Measurements from ENCODE around the gene CACNA1B. TPM values are rescaled to one million over a fixed set of nuclear protein-coding genes. Genes with fewer than 3 reads are reported as not detected.

The CACNA1B gene
- total and polyA plus RNA-seq, 2 of the 4 experiments (the other 2 are of a cell fraction), result 0.02 TPM; not detected in 1

GRCh38 chr9:137969685-137970084 is 92.1 kb downstream of the CACNA1B start:
- no peak overlapping the region for H2BK120ac ChIP-seq (ENCODE audit: low read depth, low read length)
- H3K36me3 ChIP-seq (ENCODE audit: control insufficient read depth, insufficient read depth, low read length), result no peaks in the 10 kb centered on the region
- H2AK5ac ChIP-seq (ENCODE audit: low read depth, low read length), result no peak overlapping the region
- TF ChIP-seq RFX5 (IDR thresholded peaks at IDR 0.05; ENCODE audit: low read depth, low read length), result no peak
- TF ChIP-seq CTCF (conservative IDR thresholded peaks at IDR 0.05; ENCODE audit: low read depth, low read length), result no peak
- TF ChIP-seq BHLHE40 (IDR thresholded peaks at IDR 0.05; ENCODE audit: low read depth, low read length), result no peak
- TF ChIP-seq CEBPB (IDR thresholded peaks at IDR 0.05; ENCODE audit: low read depth, low read length), result no peak
- TF ChIP-seq POLR2A (IDR thresholded peaks at IDR 0.05; ENCODE audit: low read depth, low read length), result no peak
- TF ChIP-seq MXI1 (IDR thresholded peaks at IDR 0.05; ENCODE audit: borderline replicate concordance, low read depth, low read length), result no peak
- H3K9me1 ChIP-seq (ENCODE audit: insufficient read depth, low read length), result no peaks in the 10 kb centered on the region
- POLR2A ChIA-PET (ENCODE audit: unreplicated experiment), result no interaction called here
- H4K5ac ChIP-seq (ENCODE audit: low read depth, low read length), result no peak overlapping the region
- DNase-seq (no peak), ATAC-seq (ENCODE audit: low read depth) (no peak)
- no TSS peak for BruUV-seq (replicated peaks)
- H2BK20ac ChIP-seq (ENCODE audit: low read depth, low read length), result no peak overlapping the region
- no peaks in the 10 kb centered on the region for H3K27me3 ChIP-seq (ENCODE audit: control insufficient read depth, insufficient read depth, low read length)
- H3K79me1 ChIP-seq (ENCODE audit: low read depth in 1 of 2, low read length in 2 of 2), result no peaks in the 10 kb centered on the region
- H3K27ac ChIP-seq (ENCODE audit: insufficient read depth, low read length), result no peak overlapping the region
- no peak overlapping the region for H2BK5ac ChIP-seq (ENCODE audit: low read depth, low read length, poor library complexity, severe bottlenecking)
- no peak overlapping the region for H2BK15ac ChIP-seq (ENCODE audit: low read depth, low read length)
- H2AK9ac ChIP-seq (replicated peaks; ENCODE audit: low read depth, low read length, poor library complexity), result no peak overlapping the region
- in situ Hi-C loops (cut with MboI; ENCODE audit: low sequenced_read_pairs), result no loop called here
- intact Hi-C loops (cut with micrococcal nuclease), result no loop called here
- H3K4me1 ChIP-seq (ENCODE audit: control insufficient read depth, insufficient read depth, low read length), result no peaks in the 10 kb centered on the region
- dilution Hi-C loops (cut with HindIII; ENCODE audit: low sequenced_read_pairs, unreplicated experiment), result no loop called here
- H3K56ac ChIP-seq (ENCODE audit: extremely low read depth, insufficient read depth, low read length), result no peak overlapping the region
- no peak overlapping the region for H4K91ac ChIP-seq (ENCODE audit: insufficient read depth, low read depth, low read length)
- H2AFZ ChIP-seq (replicated peaks; ENCODE audit: low read length, poor library complexity), result no peak overlapping the region
- H4K20me1 ChIP-seq (ENCODE audit: insufficient read depth, low read length), result no peaks in the 10 kb centered on the region
- H3K14ac ChIP-seq (replicated peaks; ENCODE audit: low read depth, low read length), result no peak overlapping the region
- CTCF ChIA-PET, result no interaction called here
- no CpG with 5 or more reads among the region's 3 CpGs for WGBS, 2 experiments (ENCODE audit: extremely low coverage in 2 of 2, insufficient read length in 1 of 2)
- H3K4me3 ChIP-seq (ENCODE audit: insufficient read depth, low read depth, low read length), result no peak overlapping the region
- H3K4me2 ChIP-seq (ENCODE audit: low read depth, low read length), result no peak overlapping the region
- no peak overlapping the region for H3K18ac ChIP-seq (ENCODE audit: low read depth, low read length)
- H3K9ac ChIP-seq (ENCODE audit: low read depth, low read length), result no peak overlapping the region
- H3K23ac ChIP-seq (ENCODE audit: low read depth, low read length), result no peak overlapping the region
- H3K4ac ChIP-seq (ENCODE audit: low read depth, low read length), result no peak overlapping the region
- H3K9me3 ChIP-seq (ENCODE audit: control insufficient read depth, insufficient read depth, low read length), result peaks cover 57% of the 10 kb centered on the region
- H4K8ac ChIP-seq (ENCODE audit: low read depth in 2 of 2, low read length in 2 of 2), result no peak overlapping the region

Measured in IMR-90 (cell line).